Activated CD4-positive, alpha-beta T cell treated with anti-CD3 and anti-CD28 coated beads for 36 hours (primary cell): Measurements from ENCODE around the gene SACM1L. TPM values are rescaled to one million over a fixed set of nuclear protein-coding genes. Genes with fewer than 3 reads are reported as not detected.
"Not testable (repeated sequence)": the region's sequence is repeated elsewhere in the genome, so short reads cannot be mapped to it uniquely, and the experiment has no call there.

Experiments
- ATAC-seq: fragments of 200-7000 bp; cut with Tn5 transposase; one replicate; pipeline ENCODE4 v1.10.0; 2021; ENCODE audit warnings: mild to moderate bottlenecking, moderate library complexity
- CTCF ChIA-PET: fragments of 350-600 bp; sonication (Branson Sonifier 250); formaldehyde crosslinking; loops from one replicate; lab custom pipeline; 2021; ENCODE audit warnings: antibody characterized with exemption; lab: Charles Lee
- POLR2A ChIA-PET: fragments of 350-600 bp; sonication (Branson Sonifier 250); formaldehyde crosslinking; loops from one replicate; lab custom pipeline; 2021; ENCODE audit warnings: antibody characterized with exemption, inconsistent platforms; lab: Charles Lee
- DNase-seq: peaks from one replicate; pipeline ENCODE4 v3.0.0-alpha.2; 2020
- H3K27ac Mint-ChIP-seq: one replicate; pipeline ENCODE4 v1.8.0; 2021; ENCODE audit warnings: mixed read lengths
- H3K27me3 Mint-ChIP-seq: one replicate; pipeline ENCODE4 v1.8.0; 2021; ENCODE audit warnings: mixed read lengths
- H3K36me3 Mint-ChIP-seq: one replicate; pipeline ENCODE4 v1.8.0; 2021; ENCODE audit warnings: low read depth, mixed read lengths
- H3K4me1 Mint-ChIP-seq: one replicate; pipeline ENCODE4 v1.8.0; 2021; ENCODE audit warnings: mixed read lengths
- H3K4me3 Mint-ChIP-seq: one replicate; pipeline ENCODE4 v1.8.0; 2021; ENCODE audit warnings: mild to moderate bottlenecking, moderate library complexity, mixed read lengths
- H3K9me3 Mint-ChIP-seq: one replicate; pipeline ENCODE4 v1.8.0; 2021; ENCODE audit warnings: low read depth, mixed read lengths
- intact Hi-C, 2 experiments: fragments of 100-400 bp; cut with DNase I in 1 of 2; cut with micrococcal nuclease in 1 of 2; formaldehyde crosslinking; loops; one replicate each; pipeline versions ENCODE4 v1.14.2 to v1.15.1; 2022 to 2024; cut with DNase I, micrococcal nuclease
- total RNA-seq, 2 experiments: library from RNA; stranded (reverse); gene quantifications; one replicate each; pipeline ENCODE4 v1.2.3, GENCODE V29; 2021

Gene SACM1L
- total RNA-seq, 2 experiments from 2014 or later = 34.2 to 51.8 TPM

- CTCF ChIA-PET = no interaction called here
Measured at GRCh38 chr3:45682786-45683185, 6.4 kb upstream of the SACM1L start.

GRCh38 chr3:45683417-45684326, 5.5 kb upstream of the SACM1L start:
- DNase-seq = no peak

More at GRCh38 chr3:45682786-45683185, 6.4 kb upstream of the SACM1L start:
- intact Hi-C loops = loop anchor here in 1 of 2 experiments (10.0 kb wide), 2 partner anchors 612 to 1208 kb away; partner anchors contain the start of gene ZNF445
- H3K27ac Mint-ChIP-seq = no peak overlapping the region
- DNase-seq (no peak), ATAC-seq (no peak)
- no peak overlapping the region for H3K4me3 Mint-ChIP-seq
- peaks cover 8% of the 10 kb centered on the region for H3K36me3 Mint-ChIP-seq
- H3K27me3 Mint-ChIP-seq = no peaks in the 10 kb centered on the region
- peaks cover 2% of the 10 kb centered on the region for H3K9me3 Mint-ChIP-seq
- POLR2A ChIA-PET = no interaction called here
- peaks cover 13% of the 10 kb centered on the region for H3K4me1 Mint-ChIP-seq

GRCh38 chr3:45684327-45684892, 4.8 kb upstream of the SACM1L start:
- ChIA-PET POLR2A (no interaction called here), CTCF (no interaction called here)
- H3K27ac Mint-ChIP-seq = no peak overlapping the region

More at GRCh38 chr3:45683417-45684326, 5.5 kb upstream of the SACM1L start:
- peaks cover 2% of the 10 kb centered on the region for H3K9me3 Mint-ChIP-seq
- H3K4me1 Mint-ChIP-seq = peaks cover 13% of the 10 kb centered on the region
- POLR2A ChIA-PET = no interaction called here
- intact Hi-C loops = loop anchor here in 1 of 2 experiments (10.0 kb wide), 2 partner anchors 611 to 1209 kb away; partner anchors contain the start of gene ZNF445
- CTCF ChIA-PET = interaction anchor here (0.6 kb wide), 1 partner anchor 13 kb away, joined by 3 read pairs; no protein-coding TSS in a partner anchor
- no peak overlapping the region for H3K4me3 Mint-ChIP-seq
- ATAC-seq = no peak
- H3K27ac Mint-ChIP-seq = no peak overlapping the region
- H3K27me3 Mint-ChIP-seq = no peaks in the 10 kb centered on the region
- H3K36me3 Mint-ChIP-seq = peaks cover 7% of the 10 kb centered on the region

GRCh38 chr3:45685722-45686121, 3.5 kb upstream of the SACM1L start:
- intact Hi-C loops = loop anchor here in 1 of 2 experiments (5.0 to 10.0 kb wide), 4 partner anchors 609 to 1477 kb away; partner anchors contain the start of genes CCDC12, NBEAL2, SETD2 and ZNF445
- H3K27me3 Mint-ChIP-seq, ATAC-seq, POLR2A ChIA-PET, H3K9me3 Mint-ChIP-seq, H3K4me3 Mint-ChIP-seq, H3K27ac Mint-ChIP-seq, CTCF ChIA-PET, DNase-seq: not testable (repeated sequence)
- Mint-ChIP-seq H3K36me3 (peaks cover 10% of the 10 kb centered on the region), H3K4me1 (peaks cover 14% of the 10 kb centered on the region)

More at GRCh38 chr3:45684327-45684892, 4.8 kb upstream of the SACM1L start:
- H3K4me3 Mint-ChIP-seq = no peak overlapping the region
- H3K9me3 Mint-ChIP-seq = peaks cover 2% of the 10 kb centered on the region
- ATAC-seq (no peak), DNase-seq (no peak)
- intact Hi-C loops = loop anchor here in 1 of 2 experiments (10.0 kb wide), 2 partner anchors 610 to 1210 kb away; partner anchors contain the start of gene ZNF445
- H3K36me3 Mint-ChIP-seq = peaks cover 11% of the 10 kb centered on the region
- peaks cover 15% of the 10 kb centered on the region for H3K4me1 Mint-ChIP-seq
- peaks cover 2% of the 10 kb centered on the region for H3K27me3 Mint-ChIP-seq

- POLR2A ChIA-PET = no interaction called here
- Mint-ChIP-seq H3K27ac (no peak overlapping the region), H3K27me3 (peaks cover 2% of the 10 kb centered on the region), H3K36me3 (peaks cover 21% of the 10 kb centered on the region), H3K4me1 (peaks cover 26% of the 10 kb centered on the region), H3K9me3 (peaks cover 2% of the 10 kb centered on the region), H3K4me3 (peak overlapping the region; percentile 16)
- ATAC-seq (no peak), DNase-seq (no peak)
- CTCF ChIA-PET = no interaction called here
- intact Hi-C loops = loop anchor here in 1 of 2 experiments (5.0 to 10.0 kb wide), 4 partner anchors 608 to 1475 kb away; partner anchors contain the start of genes CCDC12, NBEAL2, SETD2 and ZNF445
Measured at GRCh38 chr3:45686850-45687249, 2.3 kb upstream of the SACM1L start.

GRCh38 chr3:45687828-45688193, 1.4 kb upstream of the SACM1L start:
- Mint-ChIP-seq H3K4me3 (peak overlapping the region; percentile 79), H3K9me3 (peaks cover 2% of the 10 kb centered on the region), H3K36me3 (peaks cover 28% of the 10 kb centered on the region), H3K27me3 (peaks cover 2% of the 10 kb centered on the region), H3K27ac (peak overlapping the region; percentile 48), H3K4me1 (peaks cover 35% of the 10 kb centered on the region)
- ChIA-PET POLR2A (no interaction called here), CTCF (interaction anchor here (3.7 kb wide), 1 partner anchor 28 kb away, joined by 20 read pairs; no protein-coding TSS in a partner anchor)
- ATAC-seq = no peak
- intact Hi-C loops = loop anchor here in 1 of 2 experiments (5.0 to 10.0 kb wide), 4 partner anchors 607 to 1474 kb away; partner anchors contain the start of genes CCDC12, NBEAL2, SETD2 and ZNF445
- DNase-seq = no peak

- POLR2A ChIA-PET = no interaction called here
- intact Hi-C loops = loop anchor here in 1 of 2 experiments (5.0 to 10.0 kb wide), 4 partner anchors 606 to 1474 kb away; partner anchors contain the start of genes CCDC12, NBEAL2, SETD2 and ZNF445
- CTCF ChIA-PET = interaction anchor here (1.2 to 3.7 kb wide), 4 partner anchors 16 to 177 kb away, joined by 3 to 20 read pairs (median 4); no protein-coding TSS in a partner anchor
- ATAC-seq = no peak
- peak; percentile 53 for DNase-seq
- Mint-ChIP-seq H3K4me3 (peak overlapping the region; percentile 79), H3K27me3 (peaks cover 2% of the 10 kb centered on the region), H3K9me3 (no peaks in the 10 kb centered on the region), H3K27ac (peak overlapping the region; percentile 97), H3K36me3 (peaks cover 32% of the 10 kb centered on the region), H3K4me1 (peaks cover 40% of the 10 kb centered on the region)
Measured at GRCh38 chr3:45688194-45688881, 858 bp upstream of the SACM1L start.

GRCh38 chr3:45689787-45690145, 570 bp downstream of the SACM1L start:
- peaks cover 37% of the 10 kb centered on the region for H3K36me3 Mint-ChIP-seq
- intact Hi-C loops = loop anchor here (1.0 to 10.0 kb wide), 12 partner anchors 21 to 1473 kb away; partner anchors contain the start of genes CCDC12 (in 1 of the 2), LARS2 (in 1 of the 2), LIMD1 (in 1 of the 2) and LZTFL1 (in 1 of the 2)

GRCh38 chr3:45690336-45691035, 1.3 kb downstream of the SACM1L start:
- Mint-ChIP-seq H3K4me3 (peak overlapping the region; percentile 79), H3K36me3 (peaks cover 40% of the 10 kb centered on the region), H3K9me3 (no peaks in the 10 kb centered on the region), H3K27ac (peak overlapping the region; percentile 97), H3K27me3 (peaks cover 2% of the 10 kb centered on the region), H3K4me1 (peaks cover 56% of the 10 kb centered on the region)
- ChIA-PET POLR2A (interaction anchor here (0.6 to 0.8 kb wide), 4 partner anchors 12 to 1735 kb away, joined by 3 to 4 read pairs (median 3); no protein-coding TSS in a partner anchor), CTCF (interaction anchor here (0.5 to 3.7 kb wide), 9 partner anchors 16 to 1035 kb away, joined by 3 to 20 read pairs (median 3); partner anchors contain the start of gene LIMD1)
- intact Hi-C loops = loop anchor here in 1 of 2 experiments (5.0 kb wide), 2 partner anchors 152 to 227 kb away; partner anchors contain the start of gene LZTFL1
- no peak for ATAC-seq
- DNase-seq = peak; percentile 16

More at GRCh38 chr3:45689787-45690145, 570 bp downstream of the SACM1L start:
- ChIA-PET CTCF (interaction anchor here (0.8 to 3.7 kb wide), 6 partner anchors 15 to 178 kb away, joined by 3 to 20 read pairs (median 4); no protein-coding TSS in a partner anchor), POLR2A (interaction anchor here (0.7 kb wide), 1 partner anchor 23 kb away, joined by 4 read pairs; no protein-coding TSS in a partner anchor)
- Mint-ChIP-seq H3K4me1 (peaks cover 49% of the 10 kb centered on the region), H3K4me3 (peak overlapping the region; percentile 79), H3K27ac (peak overlapping the region; percentile 97), H3K9me3 (no peaks in the 10 kb centered on the region), H3K27me3 (peaks cover 2% of the 10 kb centered on the region)
- ATAC-seq (no peak), DNase-seq (no peak)
